ENCODE measurements around the gene STAT2. TPM values are rescaled to one million over a fixed set of nuclear protein-coding genes. Genes with fewer than 3 reads are reported as not detected.

Gene STAT2
- total and polyA plus RNA-seq, 9 of the 15 experiments (the other 6 are each of a cell fraction or from before 2014, with no cell fraction given), result 15.5 to 46.9 (median 40.1) TPM

DNA sequence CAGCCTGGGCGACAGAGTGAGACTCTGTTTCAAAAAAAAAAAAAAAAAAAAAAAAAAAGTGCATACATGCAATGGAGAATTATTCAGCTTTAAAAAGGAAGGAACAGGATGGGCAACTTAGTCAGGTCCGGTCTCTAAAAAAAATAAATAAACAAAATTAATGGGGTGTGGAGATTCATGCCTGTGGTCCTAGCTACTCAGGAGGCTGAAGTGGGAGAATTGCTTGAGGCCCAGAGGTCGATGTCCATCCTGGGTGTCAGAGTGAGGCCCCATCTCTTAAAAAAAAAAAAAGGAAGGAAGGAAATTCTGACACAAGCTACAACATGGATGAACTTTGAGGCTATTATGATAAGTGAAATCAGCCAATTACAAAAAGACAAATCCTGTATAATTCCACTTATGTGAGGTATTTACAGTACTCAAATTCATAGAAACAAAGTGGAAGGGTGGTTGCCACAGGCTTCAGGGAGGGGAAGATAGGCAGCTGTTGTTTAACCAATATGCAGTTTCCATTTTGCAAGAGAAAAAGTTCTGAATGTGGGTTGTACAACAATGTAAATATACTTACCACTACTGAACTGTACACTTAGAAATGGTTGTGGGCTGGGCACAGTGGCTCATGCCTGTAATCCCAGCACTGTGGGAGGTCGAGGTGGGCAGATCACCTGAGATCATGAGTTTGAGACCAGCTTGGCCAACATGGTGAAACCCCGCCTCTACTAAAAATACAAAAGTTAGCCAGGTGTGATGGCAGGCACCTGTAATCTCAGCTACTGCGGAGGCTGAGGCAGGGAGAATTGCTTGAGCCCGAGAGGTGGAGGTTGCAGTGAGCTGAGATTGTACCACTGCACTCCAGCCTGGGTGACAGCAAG lies 15.1 kb upstream of the STAT2 start:
- ChIA-PET CTCF (ENCODE audit: low intra/inter-chr PET ratio) (no interaction called here), POLR2A (interaction anchor here (0.6 to 0.7 kb wide), 3 partner anchors 12 to 859 kb away, joined by 3 to 4 read pairs (median 4); partner anchors contain the start of gene APOF)
- WGBS (ENCODE audit: insufficient coverage, low coverage, missing lambda C conversion rate), result 71% methylated on average over 7 of the region's 7 CpGs
- no peak overlapping the region for H3K4me2 ChIP-seq (ENCODE audit: insufficient read depth, low read length)
- in situ Hi-C loops (cut with MboI) (no loop called here), intact Hi-C loops (cut with micrococcal nuclease) (loop anchor here (5.0 kb wide), 2 partner anchors 58 to 72 kb away; partner anchors contain the start of genes CNPY2 and TIMELESS)
- FAIRE-seq (no peak), DNase-seq (ENCODE audit: extremely low read depth in 1 of 4, low spot score in 3 of 4) (no peak), ATAC-seq (no peak)
- H2AFZ ChIP-seq (ENCODE audit: low read depth, low read length), result peak overlapping the region; percentile 65
- TF ChIP-seq KLF6 (CRISPR knock-in tag; IDR thresholded peaks at IDR 0.05; ENCODE audit: borderline replicate concordance) (no peak), RUNX1 (IDR thresholded peaks at IDR 0.05; ENCODE audit: low read depth) (no peak), YY1 (IDR thresholded peaks at IDR 0.05; ENCODE audit: borderline replicate concordance in 1 of 3, control insufficient read depth in 1 of 3, extremely low read depth in 1 of 3, insufficient read depth in 3 of 3, insufficient read length in 1 of 3, insufficient replicate concordance in 2 of 3, low read depth in 1 of 3, low read length in 2 of 3) (no peak), TAF7 (tag; IDR thresholded peaks at IDR 0.05) (no peak), RBM39 (optimal IDR thresholded peaks at IDR 0.05; ENCODE audit: low read depth, low read length) (no peak), ZC3H11A (IDR thresholded peaks at IDR 0.05; ENCODE audit: low read depth, low read length) (no peak), XRCC5 (IDR thresholded peaks at IDR 0.05; ENCODE audit: low read depth, low read length) (no peak), ZNF3 (CRISPR knock-in tag; IDR thresholded peaks at IDR 0.05) (no peak)
- TF ChIP-seq, protein P1, sequence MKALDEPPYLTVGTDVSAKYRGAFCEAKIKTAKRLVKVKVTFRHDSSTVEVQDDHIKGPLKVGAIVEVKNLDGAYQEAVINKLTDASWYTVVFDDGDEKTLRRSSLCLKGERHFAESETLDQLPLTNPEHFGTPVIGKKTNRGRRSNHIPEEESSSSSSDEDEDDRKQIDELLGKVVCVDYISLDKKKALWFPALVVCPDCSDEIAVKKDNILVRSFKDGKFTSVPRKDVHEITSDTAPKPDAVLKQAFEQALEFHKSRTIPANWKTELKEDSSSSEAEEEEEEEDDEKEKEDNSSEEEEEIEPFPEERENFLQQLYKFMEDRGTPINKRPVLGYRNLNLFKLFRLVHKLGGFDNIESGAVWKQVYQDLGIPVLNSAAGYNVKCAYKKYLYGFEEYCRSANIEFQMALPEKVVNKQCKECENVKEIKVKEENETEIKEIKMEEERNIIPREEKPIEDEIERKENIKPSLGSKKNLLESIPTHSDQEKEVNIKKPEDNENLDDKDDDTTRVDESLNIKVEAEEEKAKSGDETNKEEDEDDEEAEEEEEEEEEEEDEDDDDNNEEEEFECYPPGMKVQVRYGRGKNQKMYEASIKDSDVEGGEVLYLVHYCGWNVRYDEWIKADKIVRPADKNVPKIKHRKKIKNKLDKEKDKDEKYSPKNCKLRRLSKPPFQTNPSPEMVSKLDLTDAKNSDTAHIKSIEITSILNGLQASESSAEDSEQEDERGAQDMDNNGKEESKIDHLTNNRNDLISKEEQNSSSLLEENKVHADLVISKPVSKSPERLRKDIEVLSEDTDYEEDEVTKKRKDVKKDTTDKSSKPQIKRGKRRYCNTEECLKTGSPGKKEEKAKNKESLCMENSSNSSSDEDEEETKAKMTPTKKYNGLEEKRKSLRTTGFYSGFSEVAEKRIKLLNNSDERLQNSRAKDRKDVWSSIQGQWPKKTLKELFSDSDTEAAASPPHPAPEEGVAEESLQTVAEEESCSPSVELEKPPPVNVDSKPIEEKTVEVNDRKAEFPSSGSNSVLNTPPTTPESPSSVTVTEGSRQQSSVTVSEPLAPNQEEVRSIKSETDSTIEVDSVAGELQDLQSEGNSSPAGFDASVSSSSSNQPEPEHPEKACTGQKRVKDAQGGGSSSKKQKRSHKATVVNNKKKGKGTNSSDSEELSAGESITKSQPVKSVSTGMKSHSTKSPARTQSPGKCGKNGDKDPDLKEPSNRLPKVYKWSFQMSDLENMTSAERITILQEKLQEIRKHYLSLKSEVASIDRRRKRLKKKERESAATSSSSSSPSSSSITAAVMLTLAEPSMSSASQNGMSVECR (CRISPR knock-in tag; IDR thresholded peaks at IDR 0.05), result no peak
- no peak overlapping the region for H3K27ac ChIP-seq (ENCODE audit: extremely low read depth, low read depth, low read length)
- no peaks in the 10 kb centered on the region for H3K36me3 ChIP-seq (ENCODE audit: control insufficient read depth, insufficient read depth, low read length)
- no peak overlapping the region for H3K4me3 ChIP-seq
- no peaks in the 10 kb centered on the region for H4K20me1 ChIP-seq (replicated peaks; ENCODE audit: control insufficient read depth, insufficient read depth, low read length)
- H3K79me2 ChIP-seq (ENCODE audit: control insufficient read depth, insufficient read depth, low read length), result no peaks in the 10 kb centered on the region
- no peaks in the 10 kb centered on the region for H3K9me1 ChIP-seq (ENCODE audit: control insufficient read depth, insufficient read depth, low read length)
- BruUV-seq (replicated peaks), result no TSS peak
- no peaks in the 10 kb centered on the region for H3K27me3 ChIP-seq (ENCODE audit: control insufficient read depth in 2 of 2, insufficient read depth in 2 of 2, low read length in 2 of 2)
- no peaks in the 10 kb centered on the region for H3K9me3 ChIP-seq (replicated peaks; ENCODE audit: control insufficient read depth, insufficient read depth, low read depth, low read length)
- no peak overlapping the region for H3K9ac ChIP-seq (ENCODE audit: insufficient read depth in 1 of 2, low read depth in 2 of 2, low read length in 2 of 2)
- H3K4me1 ChIP-seq (replicated peaks in 1 of 2; ENCODE audit: control insufficient read depth in 2 of 2, insufficient read depth in 2 of 2, low read length in 2 of 2), result peaks cover 22 to 24% of the 10 kb centered on the region in 2 experiments; a peak in 4 of 5 replicates

Data from K562 (cell line).